Inflammatory macrophage (primary cell): ENCODE measurements around the gene LRP1-AS.
"Not testable (repeated sequence)": the region's sequence is repeated elsewhere in the genome, so short reads cannot be mapped to it uniquely, and the experiment has no call there.

Experiments
- DNase-seq, 2 donors: peaks; one replicate each; pipeline ENCODE4 v3.0.0-alpha.2; 2020 to 2022

Gene LRP1-AS

GRCh38 chr12:57139796-57140649 is 7.4 kb downstream of the LRP1-AS start:
- DNase-seq: peak; percentile 62 to 66

GRCh38 chr12:57138526-57139272 is 8.7 kb downstream of the LRP1-AS start:
- DNase-seq: peak; percentile 85 to 91

DNA sequence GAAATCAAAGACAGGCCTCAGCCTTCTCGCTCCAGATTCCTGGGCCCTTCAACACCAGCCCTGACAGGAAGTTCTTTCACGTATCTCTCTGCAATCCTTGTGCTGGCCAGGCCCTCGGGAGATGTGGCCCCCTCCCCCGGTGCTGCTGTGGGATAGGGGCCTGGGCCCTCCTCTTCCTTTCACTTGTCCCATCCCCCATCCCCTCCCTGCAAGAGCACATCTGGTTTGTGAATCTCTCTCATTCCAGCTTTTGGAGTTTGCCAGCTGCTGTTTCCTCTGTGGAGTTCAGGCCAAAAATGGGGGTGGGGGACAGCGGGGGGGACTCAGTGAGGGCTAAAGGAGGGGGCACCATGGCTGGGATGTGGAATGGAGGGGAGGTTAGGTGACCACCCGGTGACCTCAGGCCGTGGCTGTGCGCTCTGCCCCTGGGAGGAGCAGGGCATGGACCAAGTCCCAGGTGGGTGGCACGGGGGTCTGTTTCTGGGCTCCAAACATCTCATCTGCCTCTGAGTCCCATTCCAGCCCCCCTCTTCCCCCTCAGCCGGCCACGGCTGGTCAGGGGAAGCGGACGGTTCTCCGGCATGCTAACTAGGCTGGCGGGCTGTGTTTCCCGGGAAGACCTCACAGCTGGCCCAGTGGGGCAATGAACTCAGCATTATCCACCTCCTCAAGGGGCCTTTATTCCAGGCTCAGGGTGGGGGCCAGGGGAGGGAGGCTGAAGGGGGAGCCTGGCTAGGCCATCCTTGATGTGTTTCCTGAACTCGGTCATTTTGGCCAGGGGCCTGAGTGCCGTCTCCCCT is 11.7 kb downstream of the LRP1-AS start:
- no peak for DNase-seq

GRCh38 chr12:57134949-57135348 is 12.5 kb downstream of the LRP1-AS start:
- no peak for DNase-seq

DNA sequence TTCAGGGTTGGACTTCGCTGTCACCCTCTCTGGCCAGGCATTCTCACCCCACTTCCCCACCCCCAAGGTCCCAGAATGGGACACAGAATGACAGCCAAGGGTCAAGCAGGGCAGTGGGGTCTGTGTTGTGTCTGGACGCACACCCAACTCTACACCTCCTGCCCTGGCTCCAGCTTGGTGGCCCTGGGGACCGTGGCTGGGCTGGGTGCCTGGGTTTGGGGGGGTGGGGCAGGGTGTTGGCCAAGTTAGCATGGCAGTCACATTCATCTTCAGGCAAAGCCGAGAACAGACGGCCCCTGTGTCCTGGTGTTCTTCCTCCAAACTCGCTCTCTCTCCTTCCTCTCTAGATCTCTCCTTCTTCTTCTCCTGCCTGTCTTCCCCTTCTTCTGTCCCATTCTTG is 13.5 kb downstream of the LRP1-AS start:
- DNase-seq: no peak

DNA sequence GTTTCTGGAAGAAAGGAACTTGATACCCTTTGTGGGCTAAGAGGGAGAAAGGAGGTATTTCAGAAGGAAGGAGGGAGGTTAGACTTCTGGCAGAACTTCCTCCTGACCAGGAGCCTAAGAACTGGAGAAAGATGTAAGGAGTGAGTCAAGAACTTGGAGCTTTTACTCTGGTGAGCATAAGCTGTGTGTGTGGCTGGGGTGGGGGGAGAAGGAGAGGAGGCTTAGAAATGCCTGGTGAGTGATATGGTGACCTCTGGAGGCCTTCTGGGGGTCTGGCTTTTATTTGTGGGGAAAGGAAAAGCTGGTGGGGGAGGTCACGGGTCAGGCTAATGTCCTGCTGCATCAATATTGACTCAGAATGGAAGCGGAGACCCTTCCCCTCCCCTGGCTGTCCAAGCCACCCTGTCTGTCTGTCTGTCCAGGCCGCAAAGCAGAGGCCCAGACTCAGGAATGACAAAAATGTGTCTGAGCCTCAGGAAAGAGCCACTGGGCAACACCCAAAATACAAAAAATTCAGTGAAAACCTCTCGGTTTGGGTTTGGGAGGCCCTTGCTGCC is 14.3 kb downstream of the LRP1-AS start:
- DNase-seq: no peak

GRCh38 chr12:57131896-57132744 is 15.3 kb downstream of the LRP1-AS start:
- DNase-seq: no peak

GRCh38 chr12:57130941-57131340 is 16.5 kb downstream of the LRP1-AS start:
- DNase-seq: no peak

DNA sequence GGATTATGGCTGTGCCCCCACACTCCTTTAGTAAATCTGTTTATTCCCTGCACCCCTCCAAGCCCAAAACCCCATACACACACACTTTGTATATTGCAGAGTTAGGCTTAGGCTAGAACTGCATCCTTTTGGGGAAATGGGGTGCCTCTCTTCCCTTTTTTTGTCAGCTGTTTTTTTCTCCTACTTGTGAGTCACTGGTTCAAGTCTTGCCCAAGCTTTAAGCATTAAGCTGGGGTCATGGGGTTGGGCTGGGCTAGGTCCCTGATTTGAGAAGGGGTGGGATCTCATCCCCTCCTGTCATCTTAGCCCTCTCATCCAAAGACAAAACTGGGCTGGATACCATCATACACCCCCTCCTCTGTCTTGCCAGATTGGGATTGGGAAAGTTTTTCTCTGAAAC is 17.5 kb downstream of the LRP1-AS start:
- peak; percentile 90 to 91 for DNase-seq

DNA sequence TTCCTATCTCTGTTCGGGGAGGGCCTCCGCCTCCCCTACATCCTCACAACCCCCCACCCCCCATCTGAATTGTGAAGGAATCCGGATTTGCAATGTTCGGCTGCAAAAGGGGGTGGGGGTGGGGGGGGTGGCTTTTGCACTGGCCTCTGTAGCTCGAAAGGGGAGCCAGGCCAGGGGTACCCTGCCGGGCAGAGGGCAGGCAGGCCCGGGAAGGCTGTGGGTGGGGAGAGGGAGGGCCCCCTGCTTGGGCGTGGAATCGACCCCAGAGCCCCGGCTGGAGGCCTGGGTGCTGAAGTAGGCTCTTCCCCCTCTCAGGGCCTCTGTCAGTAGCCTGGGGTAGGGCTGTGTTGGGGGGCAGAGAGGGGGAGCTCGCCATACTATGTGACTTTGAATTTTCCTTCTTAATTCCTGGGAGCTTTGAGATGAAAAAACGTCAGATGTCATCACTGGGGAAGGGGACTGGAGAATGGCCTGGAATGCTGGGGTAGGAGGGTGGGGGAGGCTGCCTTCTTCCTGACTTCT is 18.0 kb downstream of the LRP1-AS start:
- no peak for DNase-seq

DNA sequence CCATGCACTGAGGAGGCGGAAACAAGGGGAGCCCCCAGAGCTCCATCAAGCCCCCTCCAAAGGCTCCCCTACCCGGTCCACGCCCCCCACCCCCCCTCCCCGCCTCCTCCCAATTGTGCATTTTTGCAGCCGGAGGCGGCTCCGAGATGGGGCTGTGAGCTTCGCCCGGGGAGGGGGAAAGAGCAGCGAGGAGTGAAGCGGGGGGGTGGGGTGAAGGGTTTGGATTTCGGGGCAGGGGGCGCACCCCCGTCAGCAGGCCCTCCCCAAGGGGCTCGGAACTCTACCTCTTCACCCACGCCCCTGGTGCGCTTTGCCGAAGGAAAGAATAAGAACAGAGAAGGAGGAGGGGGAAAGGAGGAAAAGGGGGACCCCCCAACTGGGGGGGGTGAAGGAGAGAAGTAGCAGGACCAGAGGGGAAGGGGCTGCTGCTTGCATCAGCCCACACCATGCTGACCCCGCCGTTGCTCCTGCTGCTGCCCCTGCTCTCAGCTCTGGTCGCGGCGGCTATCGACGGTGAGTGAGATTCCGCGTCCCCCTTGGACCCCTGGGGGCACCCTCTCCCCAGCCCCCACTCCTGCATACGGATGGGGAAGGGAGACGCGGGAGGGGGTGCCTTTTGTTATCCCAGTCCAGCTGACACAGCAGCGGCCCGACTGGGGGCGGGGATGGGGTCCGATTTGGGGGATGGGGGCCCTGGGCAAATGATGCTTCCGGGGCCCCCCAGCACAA is 18.7 kb downstream of the LRP1-AS start:
- DNase-seq: no peak

GRCh38 chr12:57127726-57128518 is 19.5 kb downstream of the LRP1-AS start, which contains the start of gene LRP1:
Gene LRP1 (plus strand): TSS chr12:57128483. CDS start chr12:57128965, 482 bp downstream.
- DNase-seq: peak; percentile 82 to 88

DNA sequence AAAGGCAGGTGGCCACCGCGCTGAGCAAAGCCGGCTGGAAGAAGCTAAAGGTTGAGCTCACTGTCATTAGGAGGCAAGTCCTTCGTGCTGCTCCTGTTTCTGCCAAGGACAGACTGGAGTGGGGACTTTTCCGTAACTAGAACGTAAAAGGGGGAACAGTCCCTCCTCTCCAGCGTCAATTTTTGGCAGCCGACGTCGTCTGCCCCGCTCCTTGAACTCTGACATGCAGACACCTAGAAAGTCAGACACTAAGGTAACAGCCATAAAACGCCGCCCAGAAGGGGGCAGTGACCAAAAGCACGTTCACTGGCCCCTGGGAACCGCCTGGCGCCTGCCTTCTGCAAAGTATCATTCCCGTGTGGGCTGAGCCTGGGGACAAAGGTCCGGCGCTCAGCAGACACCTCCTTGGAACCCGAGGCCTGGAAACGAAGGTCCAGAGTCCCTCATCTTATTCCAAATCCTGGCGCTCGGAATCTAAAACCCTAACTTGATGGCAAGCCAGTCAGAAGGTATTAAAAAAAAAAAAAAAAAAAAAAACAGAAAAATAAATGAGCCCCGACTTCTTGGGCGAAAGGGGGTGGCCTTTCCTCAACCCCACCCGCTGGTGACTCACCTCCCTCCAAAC is 20.2 kb downstream of the LRP1-AS start:
- peak; percentile 58 to 75 for DNase-seq

GRCh38 chr12:57126561-57126960 is 20.9 kb downstream of the LRP1-AS start:
- no peak for DNase-seq

DNA sequence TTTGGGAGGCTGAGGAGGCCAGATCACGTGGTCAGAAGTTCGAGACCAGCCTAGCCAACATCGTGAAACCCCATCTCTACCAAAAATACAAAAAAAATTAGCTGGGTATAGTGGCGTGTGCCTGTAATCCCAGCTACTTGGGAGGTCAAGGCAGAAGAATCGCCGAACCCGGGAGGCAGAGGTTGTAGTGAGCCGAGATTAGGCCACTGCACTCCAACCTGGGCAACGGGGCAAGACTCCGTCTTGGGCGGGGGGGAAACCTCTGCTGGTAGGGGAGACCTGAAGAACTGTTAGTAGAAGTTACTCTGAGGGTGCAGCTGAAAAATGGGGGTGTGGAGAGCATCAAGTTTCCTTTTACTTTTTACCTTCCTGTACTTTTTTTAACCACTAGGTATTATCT is 21.4 kb downstream of the LRP1-AS start:
- no peak for DNase-seq

DNA sequence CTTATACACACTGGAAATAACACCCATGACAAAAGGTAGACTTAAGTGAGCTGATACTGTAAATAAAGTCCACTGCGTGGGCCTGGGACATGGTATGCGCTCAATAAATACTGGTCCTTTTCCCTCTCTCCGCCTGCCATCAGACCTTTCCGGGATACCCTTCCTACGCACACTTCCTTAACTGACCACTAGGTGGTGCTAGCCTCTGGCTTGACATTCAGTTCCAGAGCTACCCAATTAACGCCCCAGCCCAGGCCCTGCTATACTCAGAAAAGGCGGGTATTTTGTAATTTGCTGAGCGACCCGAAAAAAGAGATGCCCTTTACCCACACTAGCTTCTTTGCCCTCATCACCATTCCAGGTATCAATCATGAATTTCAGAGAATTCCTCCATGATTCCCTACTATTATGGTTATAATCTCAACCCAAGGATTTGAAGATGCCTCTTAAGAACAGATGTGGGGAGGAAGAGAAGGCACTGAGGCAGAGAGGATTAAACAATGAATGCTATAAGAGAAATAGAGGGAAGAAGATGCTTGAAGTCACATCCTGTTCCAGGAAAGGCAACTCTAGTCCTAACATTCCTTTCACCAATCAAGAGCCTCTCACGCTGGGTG is 23.1 kb downstream of the LRP1-AS start:
- peak; percentile 87 for DNase-seq

- DNase-seq: no peak
Measured at GRCh38 chr12:57123813-57124212, 23.6 kb downstream of the LRP1-AS start.

DNA sequence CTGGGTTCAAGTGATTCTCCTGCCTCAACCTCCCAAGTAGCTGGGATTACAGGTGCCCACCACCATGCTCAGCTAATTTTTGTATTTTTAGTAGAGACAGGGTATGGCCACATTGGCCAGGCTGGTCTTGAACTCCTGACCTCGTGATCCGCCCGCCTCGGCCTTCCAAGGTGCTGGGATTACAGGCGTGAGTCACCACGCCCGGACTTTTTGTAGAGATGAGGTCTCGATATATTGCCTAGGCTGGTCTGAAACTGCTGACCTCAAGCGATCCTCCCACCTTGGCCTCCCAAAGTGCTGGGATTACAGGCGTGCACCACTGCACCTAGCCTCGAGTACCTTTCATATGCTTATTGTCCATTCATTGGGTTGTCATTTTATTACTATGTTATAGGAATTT is 26.7 kb downstream of the LRP1-AS start:
- DNase-seq: not testable (repeated sequence)
